H1 (cell line): ENCODE measurements around the gene API5. TPM values are rescaled to one million over a fixed set of nuclear protein-coding genes. Genes with fewer than 3 reads are reported as not detected.

Source experiments
- NANOG ChIP-seq: IDR thresholded peaks from 2 replicates; pipeline ENCODE4 v1.6.1; 2011; ENCODE audit warnings: low read length, low read depth, mild to moderate bottlenecking, inconsistent platforms; ENCODE audit not compliant: insufficient read depth, poor library complexity, severe bottlenecking
- POU5F1 ChIP-seq: IDR thresholded peaks from 2 replicates; pipeline ENCODE4 v1.6.1; 2011; ENCODE audit warnings: low read depth, mild to moderate bottlenecking, low read length, moderate library complexity
- polyA plus RNA-seq, 7 experiments: library from polyadenylated mRNA; depleted of rRNA in 3 of 7; stranded (reverse) in 5 of 7; unstranded in 2 of 7; fragments of >200 nt in 5 of 7; fragments of 200-250 nt in 2 of 7; gene quantifications; 1 replicate in 5 of 7; 2 replicates in 1 of 7; 4 replicates in 1 of 7; pipeline versions ENCODE4 v1.2.1 to v1.2.3, GENCODE V29; 2011 to 2013; ENCODE audit warnings: missing spikeins in 2 of 7, mixed read lengths in 2 of 7
- total RNA-seq: library from RNA; stranded (reverse); fragmentation: NEBNext Ultra II Directional; extraction: Animal tissue kit (Norgen Biotek cat#: 25700); gene quantifications from 2 replicates; pipeline ENCODE4 v1.2.1, GENCODE V29; 2021

API5 gene
- total and polyA plus RNA-seq, 2 of the 8 experiments (the other 6 are each of a cell fraction or from before 2014, with no cell fraction given): 39.1 to 155 TPM

GRCh38 chr11:43311791-43312607 is at the start of gene API5 (continued):
- no peak for TF ChIP-seq POU5F1
- peak; percentile 24 for TF ChIP-seq NANOG
